ENCODE data around the gene CCND1.
A peak's percentile ranks its signal among the peaks of the same experiment; 100 is the strongest.

Gene CCND1

DNA sequence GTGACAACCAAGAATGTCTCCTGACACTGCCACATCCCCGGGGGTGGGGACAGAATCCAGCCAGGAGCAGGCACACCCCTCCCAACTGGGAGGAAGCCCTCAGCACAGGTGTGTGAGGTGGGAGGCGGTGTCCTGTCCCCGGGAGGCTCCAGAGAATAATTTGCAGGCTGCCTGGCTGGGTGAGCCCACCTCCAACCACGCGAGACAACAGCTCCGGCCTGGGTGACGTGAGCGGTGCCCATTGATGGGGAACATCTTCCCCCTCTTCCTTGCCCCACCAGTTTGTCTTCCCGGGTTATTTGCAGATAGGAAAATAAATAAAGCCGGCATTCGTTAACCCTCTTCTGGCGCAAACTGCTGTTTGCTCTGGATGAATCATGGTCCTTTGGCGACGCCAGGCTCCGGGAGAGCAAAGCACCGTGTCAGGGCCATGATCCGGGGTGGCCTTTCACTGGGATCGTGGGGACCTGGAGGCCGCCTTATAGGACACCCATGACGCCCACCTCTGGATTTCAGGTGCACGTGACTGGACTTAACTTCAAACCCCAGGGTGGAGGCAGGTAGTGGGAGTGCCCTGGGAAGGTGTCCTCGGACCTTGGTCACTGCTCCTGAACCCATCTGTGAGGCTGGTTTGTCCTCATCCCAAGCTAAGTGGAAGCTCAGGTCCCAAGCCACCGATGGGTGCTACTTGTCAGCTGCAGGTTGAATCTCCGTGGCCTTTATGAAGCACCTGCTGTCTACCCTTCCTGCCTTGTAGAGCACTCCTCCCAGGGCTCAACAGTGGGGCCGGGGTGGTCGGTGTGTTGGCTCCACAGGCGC, 13.9 kb downstream of the CCND1 start:
- DNase-seq, result no peak

DNA sequence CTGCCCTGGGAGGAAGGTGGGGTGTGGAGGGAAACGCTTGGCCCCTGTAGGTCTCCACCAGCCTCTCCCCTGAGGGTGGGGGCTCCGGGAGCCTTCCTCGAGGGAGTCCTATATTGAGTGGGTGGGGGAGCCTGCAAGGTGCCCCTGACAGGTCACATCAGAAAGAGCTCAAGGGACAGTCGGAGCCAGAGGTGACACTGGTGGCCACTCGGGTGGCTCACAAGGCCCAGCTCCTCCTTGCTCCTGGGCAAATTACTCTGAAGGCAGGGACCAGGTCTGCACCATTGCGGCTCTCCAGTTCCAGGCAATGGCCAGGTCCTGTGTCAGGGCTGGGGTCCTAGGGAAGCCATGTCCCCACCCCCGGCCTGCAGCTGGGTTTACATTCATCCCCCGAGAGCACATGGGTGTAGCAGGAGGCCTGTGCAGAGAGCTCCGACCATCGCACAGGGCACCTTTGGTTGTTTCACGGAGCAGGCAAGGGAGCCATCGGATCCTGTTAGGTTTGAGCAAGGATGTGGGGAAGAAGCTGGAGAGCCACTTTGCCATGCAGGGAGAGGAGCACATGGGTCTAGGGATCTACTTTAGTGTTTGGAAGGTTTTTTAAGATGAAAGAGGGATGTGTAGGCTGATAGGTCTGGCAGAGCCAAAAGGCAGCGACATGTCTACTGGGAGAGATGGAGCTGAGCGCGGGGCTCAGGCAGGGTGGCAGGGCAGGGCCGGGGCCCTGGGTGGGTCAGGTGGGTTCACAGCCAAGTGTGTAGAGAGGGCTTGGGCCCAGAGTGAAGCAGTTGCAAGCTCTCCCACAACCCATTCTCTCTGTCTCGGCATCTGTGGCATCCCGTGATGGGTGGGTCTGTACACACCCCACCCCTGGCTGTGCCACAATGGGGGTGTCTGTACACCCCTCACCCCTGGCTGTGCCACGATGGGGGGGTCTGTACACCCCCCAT, 14.8 kb downstream of the CCND1 start:
- no peak for DNase-seq

DNA sequence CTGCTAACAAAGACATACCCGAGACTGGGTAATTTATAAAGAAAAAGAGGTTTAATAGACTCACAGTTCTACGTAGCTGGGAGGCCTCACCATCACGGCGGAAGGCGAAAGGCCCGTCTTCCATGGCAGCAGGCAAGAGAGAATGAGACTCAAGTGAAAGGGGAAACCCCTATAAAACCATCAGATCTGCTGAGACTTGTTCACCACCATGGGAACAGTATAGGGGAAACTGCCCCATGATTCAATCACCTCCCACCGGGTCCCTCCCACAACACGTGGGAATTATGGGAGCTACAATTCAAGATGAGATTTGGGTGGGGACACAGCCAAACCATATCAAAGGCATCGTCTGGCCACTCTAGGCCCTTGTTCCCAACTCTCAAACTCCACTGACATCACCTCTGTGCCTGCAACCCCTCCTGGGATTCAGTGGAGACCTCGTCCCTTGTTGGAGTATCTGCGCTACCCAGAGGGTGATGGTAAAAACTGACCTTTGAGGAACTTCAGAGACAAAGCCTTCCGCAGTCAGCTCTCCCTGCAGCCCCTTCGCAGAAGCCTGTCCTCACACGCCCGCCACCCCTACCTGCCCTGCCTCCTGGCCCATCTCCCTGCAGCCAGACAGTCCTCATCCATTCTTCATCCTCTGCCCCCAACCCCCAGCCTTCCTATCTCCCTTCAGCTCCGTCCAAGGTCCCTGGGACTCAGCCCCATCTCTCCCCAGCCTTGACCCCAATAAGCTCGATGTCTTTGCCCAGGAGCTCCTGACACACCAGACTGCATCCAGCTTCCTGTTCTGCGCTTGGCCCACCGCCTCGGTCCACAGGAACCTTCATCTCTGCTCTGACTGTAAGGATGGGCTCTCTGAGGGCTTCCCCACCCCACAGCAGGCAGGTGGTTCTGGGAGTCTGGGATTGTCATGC, 15.8 kb downstream of the CCND1 start:
- DNase-seq, result no peak

DNA sequence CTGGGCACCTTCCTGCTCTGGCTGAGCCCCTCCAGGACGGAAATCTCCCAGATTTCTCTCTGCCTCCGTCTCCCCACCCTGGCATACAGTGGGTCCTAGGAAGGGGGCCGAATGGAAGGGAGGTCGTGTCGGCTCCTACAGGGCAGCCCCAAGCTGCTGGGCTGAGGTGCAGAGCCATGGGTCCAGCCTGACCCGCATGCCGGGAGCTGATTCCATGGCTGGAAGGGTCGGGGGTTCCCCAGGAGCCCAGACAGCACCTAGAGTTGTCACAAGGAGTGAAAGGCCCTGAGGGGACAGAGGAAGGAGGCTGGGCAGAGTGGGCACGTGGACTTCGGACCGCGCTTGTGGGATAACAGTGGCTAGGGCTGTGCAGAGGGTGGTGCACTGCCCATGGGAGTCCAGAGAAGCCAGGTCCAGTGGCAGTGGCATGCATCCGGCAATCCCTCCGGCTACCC, 16.5 kb downstream of the CCND1 start:
- DNase-seq, result no peak

DNA sequence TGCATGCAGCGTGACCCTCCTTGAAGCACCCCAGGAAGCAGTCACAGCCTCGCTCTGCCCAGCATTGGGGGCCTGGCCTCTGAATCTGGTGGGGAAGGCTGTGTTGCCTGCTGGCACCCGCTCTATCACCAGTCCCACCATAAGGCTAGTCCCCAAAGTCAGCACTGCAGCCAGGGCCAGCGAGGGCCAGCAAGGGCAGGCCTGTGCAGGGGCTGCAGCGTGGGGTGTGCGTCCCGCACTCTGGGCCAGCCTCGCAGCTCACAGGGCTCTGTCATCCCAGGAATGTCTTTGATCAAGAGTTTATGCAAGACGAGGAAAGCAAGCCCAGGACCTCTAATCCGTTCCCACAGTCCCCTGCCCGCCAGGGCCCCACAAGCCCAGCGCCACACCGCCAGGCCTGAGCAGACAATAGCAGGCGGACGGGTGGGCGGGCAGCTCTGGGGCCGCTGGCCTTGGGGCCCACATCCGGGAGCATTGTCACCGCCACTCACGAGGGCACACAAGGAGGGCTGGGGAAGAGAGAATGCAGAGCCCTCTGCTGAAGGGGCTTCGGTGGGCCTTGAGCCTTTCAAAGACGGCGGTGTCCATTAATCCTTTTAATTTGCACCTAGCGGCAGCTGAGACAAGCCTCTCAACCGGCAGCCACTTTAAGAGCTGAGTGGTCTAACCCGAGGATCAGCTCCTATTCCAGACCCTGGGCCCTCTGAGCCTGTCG, 17.1 kb downstream of the CCND1 start:
- DNase-seq, result no peak

DNA sequence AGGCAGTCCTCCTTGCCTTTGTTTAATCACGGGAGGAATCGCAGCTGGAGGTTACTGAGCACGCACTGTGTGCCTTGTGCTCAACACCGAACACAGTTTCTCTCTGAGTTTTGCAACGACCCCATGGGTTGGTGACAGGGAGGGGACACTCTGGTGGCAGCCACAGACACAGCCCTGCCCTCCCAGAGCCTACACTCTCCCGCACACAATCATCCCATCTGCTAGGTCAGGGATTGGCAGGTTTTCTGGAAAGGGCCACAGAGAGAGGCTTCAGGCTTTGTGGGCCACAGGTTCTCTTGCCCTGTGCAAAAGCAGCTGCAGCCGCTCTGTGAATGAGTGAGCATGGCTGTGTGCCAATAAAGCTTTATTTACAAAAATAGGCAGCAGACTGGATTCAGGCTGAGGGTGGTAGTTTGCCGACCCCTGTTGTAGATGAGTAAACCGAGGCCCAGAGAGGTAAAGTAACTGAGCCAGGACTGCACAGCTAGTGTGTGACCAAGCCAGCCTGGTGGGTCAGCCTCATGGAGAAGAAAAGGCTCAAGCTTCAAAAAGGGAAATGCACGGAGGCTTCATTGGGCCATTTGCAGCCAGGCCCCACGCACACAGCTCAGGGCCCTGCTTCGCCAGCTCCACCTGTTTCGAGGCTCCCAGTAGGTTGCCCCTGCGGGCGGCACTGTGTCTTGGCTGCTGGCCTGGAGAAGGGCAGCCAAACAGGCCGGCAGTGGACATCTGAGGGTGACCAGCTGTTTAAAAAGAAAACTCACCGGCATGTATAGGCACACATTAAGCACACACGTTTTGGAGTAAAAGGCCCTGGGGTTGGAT, 17.9 kb downstream of the CCND1 start:
- no peak for DNase-seq

DNA sequence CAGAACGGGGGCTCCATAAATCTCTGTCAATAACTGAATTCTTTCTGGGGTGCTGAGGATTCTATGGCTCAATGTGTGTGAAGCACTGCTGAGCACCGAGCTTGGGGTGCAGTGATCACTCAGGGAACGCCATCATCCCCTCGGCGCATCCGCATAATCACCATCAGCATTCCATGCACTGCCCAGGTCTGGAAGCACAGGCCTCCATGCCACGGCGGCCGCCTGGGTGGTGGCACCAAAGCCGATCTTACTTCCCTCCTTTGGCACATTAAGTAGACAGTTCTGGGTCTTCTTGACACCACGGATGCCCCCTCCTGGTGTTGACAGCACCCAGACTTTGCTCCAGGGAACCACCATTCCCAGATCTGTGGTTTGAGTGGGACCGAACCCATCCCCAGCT, 18.6 kb downstream of the CCND1 start:
- no peak for DNase-seq

DNA sequence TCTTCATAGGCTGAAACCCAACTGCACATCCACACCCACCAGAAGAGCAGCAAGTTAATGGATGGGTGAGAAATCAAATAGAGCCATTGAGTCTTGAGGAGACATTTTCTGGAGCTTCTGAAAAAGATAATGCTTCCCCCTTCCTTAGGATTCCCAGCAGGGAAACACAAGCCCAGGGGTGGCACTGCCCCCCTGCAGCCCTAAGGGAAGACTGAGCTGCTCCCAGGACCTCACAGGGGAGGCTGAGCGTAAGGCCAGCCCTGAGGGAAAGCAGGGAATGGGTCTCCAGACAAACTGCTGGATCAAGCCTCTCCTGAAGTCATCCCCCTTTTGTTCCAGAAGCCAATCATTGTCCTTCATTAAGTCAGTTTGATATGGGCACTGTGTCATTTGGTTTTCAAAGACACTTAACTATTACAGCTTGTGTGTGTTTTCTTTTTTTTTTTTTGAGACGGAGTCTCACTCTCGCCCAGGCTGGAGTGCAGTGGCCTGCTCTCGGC, 19.1 kb downstream of the CCND1 start:
- no peak for DNase-seq

DNA sequence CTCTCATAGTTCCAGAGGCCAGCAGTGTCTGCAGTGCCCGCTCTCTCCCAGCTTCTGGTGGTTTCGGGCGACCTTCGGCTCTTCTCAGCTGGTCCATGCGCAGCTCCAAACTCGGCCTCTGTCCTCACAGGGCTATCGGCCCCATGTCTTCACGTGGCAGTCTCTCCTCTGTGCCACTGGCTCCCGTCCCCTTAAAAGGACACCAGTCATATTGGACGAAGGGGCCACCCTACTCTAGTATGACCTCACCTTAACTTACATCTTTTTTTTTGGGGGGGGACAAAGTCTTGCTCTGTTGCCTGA, 20.4 kb downstream of the CCND1 start:
- no peak for DNase-seq

DNA sequence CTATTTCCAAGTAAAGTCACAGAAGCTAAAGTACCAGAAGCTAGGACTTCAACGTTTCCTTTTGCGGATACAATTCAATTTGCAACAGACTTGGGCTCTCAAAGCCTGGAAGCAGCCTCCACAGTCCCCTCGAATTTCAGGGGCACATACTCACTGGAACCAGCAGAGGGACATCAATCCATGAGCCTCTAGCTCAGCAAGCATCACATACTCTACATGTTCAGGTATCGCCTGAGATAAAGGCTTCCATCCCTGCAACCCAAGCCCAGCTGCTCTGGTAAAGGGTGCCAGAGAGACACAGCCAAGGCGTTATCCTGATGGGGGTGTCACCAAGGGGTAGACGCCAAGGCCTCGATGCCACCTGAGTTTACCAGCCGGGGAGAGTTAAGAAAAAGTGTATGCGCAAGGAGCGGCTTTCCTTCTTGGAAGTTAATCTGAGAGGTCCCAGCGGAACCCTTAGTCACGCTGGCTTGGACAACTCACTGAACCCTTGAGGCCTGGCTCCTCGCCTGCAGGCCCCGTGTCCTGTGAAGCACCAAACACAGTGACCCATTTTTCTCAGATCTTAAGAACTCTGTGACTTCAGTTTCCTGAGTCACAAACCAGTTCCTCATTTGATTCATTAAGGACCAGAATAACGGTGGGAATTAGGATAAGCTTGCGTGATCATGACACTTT, 21.2 kb downstream of the CCND1 start:
- no peak for DNase-seq

DNA sequence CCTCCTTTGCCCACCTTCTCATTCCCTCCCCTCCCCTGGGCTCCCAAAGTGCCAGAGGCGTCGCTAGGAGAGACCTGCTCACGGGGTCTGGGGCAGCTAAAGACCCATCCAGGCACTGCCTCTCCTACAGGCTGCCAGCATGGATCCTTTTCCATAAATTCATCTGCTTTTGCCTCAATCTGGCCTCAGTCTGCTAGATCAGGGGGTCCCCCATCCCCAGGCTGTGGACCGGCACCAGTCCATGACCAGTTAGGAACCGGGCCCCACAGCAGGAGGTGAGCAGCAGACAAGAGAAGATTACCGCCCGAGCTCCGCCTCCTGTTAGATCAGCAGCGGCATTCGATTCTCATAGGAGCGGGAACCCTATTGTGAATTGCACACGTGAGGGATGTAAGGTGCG, 21.9 kb downstream of the CCND1 start:
- DNase-seq, result no peak

DNA sequence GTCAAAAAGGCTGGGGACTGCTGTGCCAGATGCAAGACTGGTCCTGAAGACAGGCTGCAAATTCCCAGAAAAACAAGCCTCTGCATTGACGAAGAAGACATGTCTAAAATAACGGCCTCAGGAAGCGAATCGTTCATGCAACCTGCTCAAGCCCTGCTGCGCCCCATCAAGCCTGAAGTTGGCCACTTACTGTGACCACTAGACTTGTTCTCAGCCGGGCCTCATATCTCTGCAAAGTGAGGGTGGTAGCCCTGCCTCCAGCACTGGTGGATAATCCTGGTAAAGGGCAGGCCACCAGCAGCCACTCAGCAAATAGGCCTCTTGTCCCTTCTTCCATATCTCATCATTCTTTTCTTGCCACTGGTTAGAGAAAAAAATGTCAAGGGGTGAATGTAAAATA, 22.4 kb downstream of the CCND1 start:
- no peak for DNase-seq

DNA sequence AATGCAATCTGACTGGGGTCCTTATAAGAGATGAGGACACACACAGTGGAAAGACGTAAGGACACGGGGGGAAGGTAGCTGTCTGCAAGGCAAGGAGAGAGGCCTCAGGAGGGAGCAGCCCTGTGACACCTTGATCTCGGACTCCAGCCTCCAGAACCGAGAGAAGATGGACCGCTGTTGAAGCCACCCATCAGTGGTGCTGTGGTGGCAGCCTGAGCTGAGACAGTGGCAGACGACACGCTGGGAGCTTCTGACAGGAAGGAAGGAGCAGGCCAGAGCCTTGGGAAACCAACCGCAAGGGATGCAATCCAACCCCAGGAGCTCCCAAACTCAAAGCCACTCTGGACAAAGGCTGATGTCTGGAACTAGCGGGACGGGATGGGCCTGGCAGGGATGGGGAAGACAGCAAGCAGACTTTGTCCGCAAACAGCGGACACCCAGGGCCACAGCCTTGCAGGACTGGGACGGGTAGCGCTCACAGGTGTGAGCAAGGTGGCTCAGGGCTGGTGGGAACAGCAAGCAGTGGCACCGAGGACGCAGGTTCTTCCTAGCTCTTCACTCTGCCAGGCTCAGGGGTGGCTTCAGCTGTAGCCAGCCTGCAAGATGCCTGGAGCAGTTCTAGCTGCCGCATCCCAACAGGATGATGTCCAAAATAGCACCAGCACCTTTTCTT, 23.3 kb downstream of the CCND1 start:
- DNase-seq, result no peak

DNA sequence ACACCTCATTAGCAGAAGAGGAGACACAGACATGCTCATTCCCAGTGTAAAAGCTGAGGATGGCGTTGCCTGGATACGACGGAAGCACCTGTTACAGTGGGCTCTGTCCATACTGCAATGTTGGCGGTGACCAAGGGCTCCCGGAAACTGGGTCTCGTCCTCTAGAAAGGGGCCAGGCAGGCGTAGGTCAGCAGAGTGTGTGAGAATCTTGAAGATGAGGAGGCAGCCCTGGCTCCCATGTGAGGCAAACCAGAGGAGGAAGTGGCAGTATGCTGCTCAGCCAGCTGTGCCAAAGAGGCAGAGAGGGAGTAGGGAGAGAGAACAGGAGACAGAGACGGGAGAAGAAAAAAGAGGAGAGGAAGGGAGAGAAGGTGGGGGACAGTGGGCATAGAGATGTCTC, 23.9 kb downstream of the CCND1 start:
- DNase-seq, result no peak

DNA sequence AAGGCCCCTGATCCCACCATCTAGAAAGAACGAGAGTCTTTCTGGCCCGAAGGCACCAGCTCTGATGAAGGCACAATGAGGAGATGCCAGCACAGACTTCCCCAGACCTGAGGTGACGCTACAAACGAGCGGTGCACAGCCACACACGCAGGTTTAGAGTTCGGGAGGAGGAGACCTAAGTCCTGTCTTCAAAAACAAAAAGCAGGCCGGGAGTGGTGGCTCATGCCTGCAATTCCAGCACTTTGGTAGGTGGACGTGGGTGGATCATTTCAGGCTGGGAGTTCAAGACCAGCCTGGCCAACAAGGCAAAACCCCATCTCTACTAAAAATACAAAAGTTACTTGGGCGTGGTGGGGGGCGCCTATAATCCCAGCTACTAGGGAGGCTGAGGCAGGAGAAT, 24.7 kb downstream of the CCND1 start:
- DNase-seq, result no peak

DNA sequence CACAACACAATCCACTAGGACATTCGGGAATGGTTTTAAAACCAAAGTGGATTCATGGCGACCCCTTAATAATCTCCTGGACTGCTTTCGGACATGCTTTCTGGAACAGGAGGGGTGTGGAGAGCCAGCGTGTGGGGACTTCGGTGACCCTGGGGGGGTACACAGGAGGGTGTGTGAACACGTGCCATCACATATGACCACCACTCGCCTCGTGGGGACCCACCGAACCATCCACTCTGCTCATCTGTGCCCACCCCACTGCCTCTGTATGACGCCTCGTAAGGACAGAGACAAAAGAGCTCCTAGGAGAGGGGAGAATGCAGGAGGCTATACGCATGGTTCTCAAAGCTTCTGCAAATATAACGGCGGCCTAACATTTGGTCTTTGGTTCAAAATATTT, 25.3 kb downstream of the CCND1 start:
- DNase-seq, result no peak

DNA sequence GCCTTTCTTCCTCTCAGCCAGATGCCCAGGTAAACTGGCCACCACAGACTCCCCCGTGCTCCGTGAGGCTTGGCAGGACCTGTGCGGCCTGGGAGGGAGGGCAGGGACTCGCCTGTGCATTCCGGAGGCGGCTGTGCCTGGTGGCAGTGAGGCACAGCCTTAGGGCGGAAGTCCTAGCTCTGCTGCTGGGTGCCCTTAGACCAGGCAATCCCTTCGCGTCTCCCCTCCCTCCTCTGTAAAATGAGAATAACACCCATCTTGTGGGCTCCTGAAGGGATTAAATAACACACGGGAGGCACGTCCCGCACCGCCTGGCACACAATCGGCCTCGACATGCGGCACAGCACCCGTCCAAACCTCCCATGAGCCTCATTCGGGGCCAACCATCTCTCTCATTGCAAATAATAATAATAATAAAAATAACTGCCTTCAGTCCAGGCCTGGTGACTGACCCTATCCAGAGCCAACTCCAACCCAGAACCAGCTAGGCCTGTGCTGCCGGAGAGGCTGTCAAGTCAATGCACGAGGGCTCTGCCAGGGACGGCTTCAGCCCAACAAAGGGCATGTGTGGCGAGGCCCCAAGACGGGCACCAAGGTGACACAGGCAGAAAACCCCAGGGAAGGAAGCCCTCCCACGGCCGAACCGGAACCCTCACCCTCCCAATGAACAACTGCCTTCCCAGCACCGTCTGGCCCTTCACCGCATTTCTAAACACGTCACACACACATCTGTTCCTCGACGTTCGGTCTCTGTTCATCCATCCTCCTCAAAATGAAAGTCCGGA, 26.0 kb downstream of the CCND1 start:
- no peak for DNase-seq

DNA sequence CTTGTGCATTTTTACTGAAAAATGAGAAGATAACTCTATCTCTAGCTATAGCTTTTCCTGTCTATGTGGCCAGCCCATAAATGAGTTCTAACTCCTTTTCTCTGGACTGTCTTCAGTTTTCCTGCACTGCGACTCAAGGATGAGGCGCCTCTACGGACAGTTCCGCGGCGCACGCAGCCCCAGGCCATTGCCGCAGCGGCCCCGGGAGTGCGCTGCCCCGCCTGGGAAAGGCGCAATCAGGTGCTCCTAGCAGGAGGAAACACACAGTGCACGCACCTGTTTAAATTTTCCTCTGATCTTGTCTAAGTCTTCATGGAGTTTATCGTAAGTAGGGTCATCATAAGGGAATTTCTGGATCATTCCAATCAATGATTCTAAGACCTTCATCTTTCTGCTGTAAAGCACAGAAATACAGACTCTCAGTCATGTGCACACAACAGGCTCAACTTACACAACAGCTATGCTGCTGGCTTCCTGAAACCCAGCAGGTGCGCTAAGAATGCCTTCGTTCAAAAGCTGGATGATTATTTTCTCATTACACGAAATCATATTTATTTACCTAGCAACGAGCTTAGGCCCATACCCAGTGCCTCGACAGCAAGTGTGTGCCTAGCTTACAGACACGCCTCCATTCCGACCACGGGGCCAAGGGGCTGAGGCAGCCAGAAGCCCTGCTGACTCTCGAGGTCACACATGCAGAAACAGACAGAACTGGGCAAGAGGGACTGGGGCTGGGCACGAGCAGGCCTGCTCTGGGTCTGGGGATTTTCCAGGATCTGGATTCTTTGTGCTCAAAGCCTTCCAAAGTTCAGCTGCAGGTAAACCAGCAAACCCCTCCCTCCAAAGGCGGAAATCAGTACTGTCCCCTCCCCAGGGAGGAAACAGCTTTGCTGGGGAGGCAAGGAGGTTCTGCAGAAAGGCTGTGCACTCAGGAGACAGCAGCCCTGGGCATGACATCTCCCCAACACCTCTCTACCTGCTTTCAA, 27.0 kb downstream of the CCND1 start:
- DNase-seq, result peak; percentile 15
